OCI-M2 (cell line): ENCODE data around the gene VWF.

ENCODE experiments used
- DNase-seq: peaks from one replicate; lab custom pipeline; 2025; ENCODE audit not compliant: unreplicated experiment; lab: John Stamatoyannopoulos, UW

VWF gene

DNA sequence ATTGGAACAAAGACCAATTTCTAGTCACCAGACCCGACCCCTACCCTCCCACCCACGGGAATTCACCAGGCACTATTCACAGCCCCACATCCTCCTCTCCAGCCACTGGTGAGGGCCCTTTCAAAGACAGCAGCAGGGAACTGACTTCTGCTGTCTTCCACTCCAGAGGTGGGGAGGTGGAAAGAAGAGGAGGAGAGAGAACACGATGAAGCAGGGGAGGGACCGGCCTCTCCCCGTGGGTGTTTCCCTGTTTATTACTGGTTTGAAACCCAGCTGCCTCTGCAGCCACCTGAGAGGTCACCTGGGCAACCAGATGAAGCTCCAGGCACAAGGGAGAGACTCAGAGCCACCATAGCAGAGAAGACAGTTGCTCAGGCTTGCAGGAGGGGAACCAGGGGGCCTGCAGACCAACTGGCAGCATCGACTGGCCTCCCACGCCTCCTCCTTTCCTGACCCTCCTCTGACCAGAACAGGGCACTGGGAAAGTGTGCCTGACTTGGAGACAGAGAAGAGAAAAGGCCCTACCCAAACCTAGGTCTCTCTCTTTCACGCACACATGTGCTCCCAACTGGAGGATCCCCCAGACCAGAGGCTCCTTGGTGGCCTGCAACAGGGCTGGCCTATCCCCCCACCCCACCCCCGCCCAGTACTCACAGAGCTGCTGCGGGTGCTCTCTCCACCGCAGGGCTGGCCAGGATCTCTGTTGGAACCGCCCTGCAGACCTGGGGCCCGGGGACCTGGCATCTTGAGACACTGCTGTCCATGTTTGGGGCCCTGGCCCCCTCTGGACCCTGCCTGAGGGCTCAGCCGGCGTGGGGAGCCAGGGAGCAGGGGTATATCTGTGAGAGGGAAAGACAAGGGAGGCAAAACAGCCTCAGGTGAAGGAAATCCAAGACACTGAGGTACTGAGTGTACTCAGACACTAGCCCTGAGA lies 202.2 kb downstream of the VWF start:
- DNase-seq: no peak

DNA sequence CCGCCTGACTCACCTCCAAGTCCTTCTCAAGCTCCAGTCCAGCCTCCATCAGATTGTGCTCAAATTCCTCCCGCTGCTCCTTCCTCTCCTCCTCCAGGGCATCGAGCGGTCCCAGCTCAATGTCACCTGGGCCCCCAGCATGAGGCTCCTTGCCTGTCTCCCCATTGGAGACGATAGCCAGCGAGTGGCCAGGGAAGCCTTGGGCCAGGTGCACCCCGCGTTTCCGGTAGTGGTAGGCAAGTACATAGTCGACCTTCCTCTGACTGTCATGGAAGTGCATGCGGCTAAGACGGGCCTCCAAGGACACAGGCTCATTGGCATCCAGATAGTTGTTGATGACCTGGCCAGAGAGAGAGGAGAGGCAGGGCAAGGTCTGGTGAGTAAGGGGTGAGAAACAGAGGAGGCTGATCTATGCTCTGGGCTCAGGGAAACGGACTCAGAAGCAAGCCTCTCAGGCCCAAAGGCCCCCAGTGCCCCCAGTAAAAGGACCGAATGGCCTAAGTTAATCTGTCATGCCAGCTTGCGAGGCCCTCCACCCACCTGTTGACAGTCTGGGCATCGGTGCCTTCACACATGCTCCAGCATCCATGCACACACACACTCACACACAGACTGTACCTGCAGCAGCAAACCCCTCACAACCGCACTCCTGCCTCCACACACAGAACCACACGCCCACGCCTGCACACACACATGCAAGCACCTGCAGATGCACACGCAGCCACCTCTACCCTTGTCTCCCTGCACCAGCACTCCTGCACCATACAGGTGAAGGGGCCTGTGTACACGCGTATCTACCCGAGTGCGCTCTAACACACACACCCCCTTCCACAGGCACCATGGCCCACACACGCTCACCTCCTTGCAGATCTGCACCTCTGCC lies 203.2 kb downstream of the VWF start:
- DNase-seq: no peak

DNA sequence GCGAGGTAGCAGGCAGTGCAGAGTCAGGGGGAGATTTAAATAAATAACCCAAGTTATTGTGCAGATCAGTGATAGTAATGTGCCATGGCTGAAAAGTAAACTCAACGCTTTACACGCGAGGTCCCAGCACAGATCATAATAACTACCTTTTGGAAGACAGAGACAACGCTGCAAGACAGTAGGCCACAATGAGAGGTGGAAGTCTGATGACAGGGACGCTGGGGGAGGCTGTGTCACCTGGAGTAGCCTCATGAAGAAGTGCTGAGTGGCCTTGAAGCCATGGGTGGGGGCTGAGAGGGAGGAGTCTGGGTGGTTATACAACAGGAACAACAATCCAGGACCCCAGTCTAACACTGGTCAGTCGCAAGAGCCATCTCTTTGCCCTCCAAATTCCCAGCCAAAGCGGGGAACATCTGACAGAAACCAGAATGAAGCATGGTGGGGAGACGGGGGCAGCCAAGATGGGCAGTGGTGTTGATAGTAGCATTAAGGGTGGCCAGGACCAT lies 207.6 kb downstream of the VWF start:
- DNase-seq: no peak

DNA sequence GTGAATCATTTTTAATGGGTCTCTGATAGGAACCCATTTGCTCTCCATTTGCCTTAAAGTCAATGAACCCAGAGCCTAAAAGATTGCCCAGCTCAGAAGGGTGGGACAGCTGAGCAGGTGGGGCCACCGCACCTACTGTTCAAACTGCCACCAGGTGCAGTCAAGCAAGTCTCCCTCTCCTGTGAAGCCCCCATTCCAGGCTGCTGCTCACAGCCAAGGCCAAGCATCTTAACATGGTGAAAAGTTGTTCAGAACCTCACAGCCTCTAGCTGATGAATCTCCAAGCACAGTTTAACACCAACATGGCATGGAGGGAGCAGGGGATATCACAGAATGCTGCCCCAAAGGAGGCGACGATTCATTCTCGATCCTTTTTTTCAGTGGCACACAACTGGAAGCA lies 209.0 kb downstream of the VWF start:
- DNase-seq: no peak

DNA sequence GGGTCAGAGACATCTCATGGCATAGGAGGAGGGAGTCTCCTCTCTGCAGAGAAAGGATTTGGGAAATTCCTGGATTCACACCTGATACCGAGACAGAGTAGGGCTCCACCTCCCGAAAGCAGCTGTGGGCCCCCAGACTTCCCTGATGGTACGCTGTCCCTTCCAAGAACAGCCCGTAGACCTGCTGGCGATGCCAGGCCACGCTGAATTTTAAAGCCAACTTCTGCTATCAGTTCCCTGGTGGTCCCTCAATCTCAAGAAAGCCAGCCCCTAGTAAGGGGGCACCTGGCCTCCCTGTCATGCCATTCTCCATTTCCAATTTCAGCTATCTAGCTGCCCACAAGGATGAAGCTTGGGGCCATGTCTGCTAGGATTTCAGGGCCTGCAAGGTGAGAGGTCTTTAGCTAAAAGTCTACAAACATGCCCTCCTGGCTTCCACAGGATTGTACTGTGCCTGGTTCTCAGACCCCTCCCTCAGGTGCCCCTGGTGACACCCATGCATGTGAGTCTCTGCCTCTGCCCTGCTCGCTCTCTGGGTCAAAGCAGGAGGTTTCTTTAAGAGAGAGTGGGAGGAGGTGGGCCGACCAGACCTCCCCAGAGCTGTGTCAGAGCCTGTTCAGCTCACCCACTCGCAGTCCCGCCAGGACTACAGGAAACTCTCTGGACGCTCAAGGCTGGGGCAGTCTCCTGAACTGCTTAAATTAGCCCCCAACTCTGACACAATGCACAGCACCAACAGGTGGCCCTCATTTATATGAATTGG lies 209.9 kb downstream of the VWF start:
- DNase-seq: no peak

DNA sequence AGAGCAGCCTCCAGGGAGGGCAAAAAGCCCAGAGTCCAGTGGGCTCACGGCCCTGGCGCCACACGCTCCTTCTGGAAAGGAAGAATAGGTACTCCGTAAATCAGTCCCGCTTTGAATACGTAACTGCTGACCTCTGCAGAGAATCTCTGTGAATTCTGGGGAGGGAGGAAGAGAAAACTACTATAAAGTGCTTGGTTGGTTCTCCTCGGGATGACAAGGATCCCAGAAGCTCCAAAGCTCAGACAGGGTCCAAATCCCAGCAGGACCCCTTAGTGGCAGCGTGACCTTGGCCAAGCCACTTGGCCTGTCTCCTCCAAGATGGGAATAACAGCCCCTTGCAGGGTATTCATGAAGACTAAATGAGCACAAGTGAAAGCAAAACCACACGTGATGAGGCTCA lies 211.1 kb downstream of the VWF start:
- DNase-seq: no peak

DNA sequence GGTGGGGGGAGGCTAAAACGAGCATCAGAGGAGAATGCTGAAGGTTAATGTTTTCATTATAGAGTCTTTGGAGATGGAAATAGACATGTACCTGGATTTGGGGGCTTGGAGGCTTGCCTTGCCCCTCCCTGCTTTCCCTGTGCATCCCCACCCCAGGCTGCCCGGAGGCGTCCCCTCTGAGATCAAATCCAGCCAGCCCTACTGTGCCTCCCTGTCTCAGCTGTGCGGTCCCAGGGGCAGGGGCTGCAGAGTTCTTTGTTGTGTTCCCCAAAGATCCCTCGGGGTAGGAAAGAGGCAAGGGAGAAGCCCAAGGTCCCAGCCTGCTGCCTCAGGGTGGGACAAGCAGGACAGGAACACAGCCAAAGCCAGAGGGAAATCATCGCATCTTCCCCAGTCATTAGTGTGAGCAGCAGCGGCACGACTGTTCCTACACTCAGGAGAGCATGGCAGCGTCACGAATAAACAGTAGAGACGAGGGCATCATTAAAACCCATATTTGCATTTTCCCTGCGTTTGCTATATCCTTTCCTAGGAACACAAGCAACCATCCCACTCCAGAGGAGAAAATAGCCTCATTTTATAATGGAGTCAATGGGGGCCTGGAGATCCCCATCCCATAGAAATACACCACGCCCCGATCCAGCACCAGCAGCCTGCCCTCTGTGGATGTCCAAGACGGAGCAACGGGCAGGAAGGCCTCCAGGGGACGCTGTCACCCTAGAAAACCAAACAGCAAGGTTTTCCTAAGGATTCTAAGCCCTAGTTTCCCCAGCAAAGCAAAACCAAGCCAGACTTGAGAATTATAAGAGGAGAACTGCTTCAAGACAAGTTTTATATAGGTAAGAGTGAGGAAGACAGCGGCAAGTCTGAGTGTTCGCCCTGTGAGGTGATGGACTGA lies 211.8 kb downstream of the VWF start:
- no peak for DNase-seq

DNA sequence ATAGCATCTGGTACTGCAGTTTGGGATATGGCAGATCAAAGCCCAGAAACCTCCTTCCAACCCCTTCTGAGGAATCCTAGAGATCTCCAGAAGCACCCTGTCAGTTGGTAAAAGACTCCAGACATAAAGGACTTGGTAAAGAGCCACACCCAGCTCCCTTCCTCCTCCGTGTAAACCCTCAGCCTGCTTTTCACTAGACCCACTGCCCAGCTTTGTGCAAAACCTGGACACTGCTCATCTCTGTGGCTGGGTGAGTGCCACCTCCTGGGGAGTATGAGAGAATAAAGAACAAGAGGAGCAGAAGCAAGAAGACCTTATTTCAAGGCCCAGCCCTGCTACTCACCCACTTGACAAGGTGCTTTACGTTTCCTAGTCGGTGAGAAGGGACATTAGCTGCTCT lies 212.5 kb downstream of the VWF start:
- no peak for DNase-seq

DNA sequence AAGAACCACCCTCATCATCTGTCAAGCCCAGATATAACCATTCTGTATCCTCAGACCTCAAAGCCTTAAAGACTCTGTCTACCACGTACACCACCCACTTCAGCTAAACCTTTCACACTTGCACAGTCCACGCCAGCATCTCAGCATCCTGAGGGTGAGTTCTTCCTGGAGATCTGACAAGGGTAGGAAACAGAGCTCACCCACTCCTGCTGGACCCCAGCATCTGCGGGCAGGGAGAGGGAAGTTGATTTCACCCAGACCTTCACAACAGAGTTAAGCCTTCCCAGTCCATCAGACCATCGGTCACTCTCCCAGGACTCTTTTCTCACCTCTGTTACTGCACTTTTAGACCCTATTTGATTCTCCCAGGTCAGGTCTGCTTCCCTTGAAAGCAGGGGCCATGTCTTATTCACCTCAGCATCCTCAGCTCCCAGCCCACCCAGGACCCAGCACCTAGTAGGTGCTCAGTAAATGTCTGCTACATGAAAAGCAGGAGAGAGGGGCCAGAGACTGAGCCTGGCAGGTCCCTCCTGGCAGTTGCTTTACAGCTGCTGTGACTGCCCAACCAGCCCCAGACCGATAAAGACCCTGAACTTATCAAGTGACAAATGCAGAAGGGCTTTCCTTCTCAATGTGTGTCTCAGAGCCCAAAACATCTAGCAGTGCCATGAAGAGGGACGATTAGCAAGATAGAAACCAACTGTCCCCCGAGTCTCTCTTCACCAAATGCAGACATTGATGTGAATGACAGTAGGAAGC lies 213.5 kb downstream of the VWF start:
- no peak for DNase-seq

DNA sequence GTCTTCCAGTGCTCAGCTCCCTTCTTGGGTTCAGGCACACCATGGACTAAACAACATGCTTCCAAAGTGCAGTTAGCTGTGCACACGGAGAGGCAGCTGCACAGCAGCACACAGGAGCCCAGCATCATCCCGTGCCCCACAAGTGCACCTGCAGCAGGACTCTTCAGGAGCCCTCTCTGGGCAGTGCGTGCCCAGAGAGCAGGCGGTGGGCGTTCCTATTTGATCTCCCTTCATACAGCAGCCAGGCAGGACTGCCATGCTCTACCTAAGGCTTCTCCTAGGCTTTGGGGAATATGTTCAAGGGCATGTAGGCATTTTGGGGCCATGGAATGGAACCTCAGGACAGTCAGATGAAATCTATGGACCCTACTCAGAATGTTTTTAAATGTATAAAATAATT lies 214.9 kb downstream of the VWF start:
- no peak for DNase-seq

DNA sequence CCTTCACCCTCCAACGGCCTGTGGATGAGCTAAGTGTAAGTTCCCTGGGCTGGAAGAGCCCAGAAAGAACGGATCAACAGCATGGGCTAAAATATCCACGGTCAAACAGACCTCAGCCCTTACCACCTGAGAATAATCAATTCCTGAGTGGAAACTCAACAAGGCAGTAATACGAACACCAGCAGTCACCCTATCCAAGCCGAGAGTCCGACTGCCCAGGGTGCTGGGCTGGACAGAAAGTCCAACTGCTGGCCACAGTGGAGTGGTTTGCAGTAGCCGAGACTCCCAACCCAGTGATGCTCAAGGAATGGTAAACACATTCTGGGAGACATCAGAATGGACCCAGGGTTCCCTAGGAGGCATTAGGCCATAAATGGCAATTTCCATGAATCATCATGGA lies 216.2 kb downstream of the VWF start:
- DNase-seq: no peak

DNA sequence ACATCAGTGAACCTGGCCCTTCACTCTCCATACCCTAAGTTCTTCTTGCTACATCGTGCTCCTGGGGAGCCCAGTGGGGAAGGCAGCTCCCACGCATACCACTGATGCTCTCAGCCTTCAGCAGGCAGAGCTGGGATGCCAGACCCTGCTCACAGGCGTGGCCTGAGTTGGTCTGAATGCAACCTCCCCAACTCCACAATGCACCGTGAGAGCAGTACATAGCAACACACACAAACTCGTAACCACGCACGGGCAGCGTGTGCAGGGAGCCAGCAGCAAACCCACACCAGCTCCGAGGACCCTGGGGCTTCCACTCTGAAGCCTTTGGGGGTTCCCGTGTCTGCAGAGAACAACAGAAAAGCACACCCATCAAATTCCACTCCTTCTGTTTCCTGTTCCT lies 216.7 kb downstream of the VWF start:
- DNase-seq: no peak

DNA sequence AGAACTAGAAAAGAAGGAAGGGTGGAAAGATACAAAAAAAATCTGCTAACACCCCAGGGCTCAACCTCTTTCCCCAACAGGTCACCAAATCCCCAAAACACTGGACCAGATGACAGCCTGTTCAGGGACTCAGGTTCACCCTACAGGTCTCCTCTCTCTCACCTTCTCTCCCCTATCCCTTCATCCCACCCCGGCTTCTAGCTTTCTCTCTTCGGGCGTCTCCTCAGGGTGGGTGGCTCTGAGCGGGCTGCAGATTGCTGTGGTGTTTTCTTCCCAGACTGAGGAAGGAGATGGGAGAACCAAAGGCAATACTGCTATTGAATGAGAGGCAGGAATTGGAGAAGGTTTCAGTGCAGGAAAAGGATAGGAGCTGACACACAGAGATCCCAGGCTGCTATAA lies 218.7 kb downstream of the VWF start:
- no peak for DNase-seq

DNA sequence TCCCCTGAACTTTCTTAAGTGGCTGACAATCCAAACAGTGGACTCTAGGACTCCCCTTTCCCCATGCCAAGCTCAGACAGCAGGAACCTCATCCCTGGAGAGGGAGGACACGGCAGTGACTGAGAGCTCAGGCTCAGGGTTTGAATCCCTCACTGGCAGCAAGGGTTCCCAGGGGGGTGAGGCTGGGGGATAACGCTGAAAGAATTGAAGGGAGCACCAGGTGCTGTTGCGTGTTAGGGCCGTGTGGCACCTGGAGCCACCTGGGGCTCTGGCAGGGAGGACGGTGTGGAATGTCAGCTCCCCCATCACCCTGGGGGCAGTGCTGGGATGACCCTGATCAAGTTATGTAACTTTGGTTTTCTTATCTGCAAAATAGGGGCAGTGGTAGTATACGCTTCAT lies 219.5 kb downstream of the VWF start:
- no peak for DNase-seq

DNA sequence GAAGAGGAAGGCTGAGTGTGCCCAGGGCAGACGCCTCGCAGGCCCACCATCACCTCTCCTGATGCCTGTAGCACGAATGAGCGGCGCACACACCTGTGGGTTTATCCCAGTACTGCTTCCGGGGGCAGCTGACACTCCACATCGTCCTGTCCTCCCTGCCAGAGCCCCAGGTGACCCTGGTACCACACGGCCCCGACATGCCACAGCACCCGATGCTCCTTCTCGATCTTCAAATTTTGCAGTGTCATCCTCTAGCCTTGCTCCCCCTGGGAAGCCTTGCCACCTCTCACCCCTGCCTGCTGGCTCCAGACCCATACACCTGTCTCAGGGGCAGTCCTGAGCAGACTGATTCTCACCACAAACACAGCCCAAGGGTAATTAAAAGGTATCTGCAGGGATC lies 220.0 kb downstream of the VWF start:
- DNase-seq: no peak

DNA sequence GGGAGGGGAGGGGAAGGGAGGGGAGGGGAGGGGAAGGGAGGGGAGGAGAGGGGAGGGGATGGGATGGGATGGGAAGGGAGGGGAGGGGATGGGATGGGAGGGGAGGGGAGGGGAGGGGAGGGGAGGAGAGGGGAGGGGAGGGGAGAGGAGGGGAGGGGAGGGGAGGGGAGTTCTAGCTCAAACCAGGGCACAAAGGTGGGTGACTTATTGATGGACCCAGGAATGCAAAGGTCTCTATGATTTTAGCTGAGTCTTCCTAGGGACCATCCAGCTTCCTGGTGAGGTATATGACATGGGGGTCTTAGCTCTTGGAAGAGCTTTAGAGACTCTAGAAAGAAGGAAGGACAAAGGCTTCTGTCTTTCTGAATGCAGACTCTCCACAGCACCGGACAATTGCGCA lies 221.7 kb downstream of the VWF start:
- DNase-seq: no peak

DNA sequence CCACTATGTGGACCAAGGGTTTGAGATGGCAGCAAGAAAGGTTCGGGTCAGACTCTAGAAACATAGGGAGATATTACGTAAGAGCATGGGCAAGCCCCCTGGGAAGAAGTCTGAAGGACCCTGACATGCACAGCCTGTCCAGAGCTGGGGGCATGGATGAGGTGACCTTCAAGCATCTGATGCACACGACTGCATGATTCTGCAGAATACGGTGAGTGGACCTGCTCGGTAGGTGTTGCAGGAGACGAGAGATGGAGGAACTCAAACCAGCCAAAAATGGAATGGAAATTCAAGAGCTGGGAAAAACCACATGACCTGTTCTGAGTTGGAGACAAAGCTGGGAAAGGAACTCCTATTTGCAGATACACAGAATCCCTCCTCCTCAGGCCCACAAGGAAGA lies 223.1 kb downstream of the VWF start:
- no peak for DNase-seq

DNA sequence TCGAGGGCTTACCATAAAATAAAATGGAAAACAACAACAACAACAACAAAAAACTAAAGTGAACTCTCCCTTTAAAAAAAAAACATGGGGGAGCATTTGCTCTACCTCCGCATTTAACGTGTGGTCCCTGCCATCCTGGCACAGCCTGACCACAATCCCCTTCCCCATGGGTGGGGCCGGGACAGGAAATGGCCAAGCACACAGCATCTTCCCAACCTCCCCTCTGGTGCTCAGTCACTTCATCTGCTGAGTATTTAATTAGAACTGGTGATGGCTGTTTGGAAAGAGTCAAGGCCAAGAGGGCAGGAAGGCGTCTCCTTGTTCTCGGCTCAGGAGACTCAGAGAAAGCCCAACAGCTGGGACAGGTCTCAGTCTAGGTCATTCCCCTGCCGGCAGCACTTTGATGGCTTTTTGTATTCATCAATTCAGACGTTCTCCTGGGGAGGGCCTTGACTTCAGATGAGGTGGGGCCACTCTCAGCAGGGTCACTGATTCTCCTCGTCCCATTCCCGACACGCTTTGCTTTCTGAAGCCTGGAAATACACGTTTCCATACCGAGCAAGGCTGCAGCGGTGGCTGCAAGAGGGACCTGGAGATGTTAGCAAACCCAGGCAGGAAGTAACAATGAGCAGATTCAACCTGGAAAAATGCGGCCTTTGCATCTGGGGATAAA lies 223.8 kb downstream of the VWF start:
- no peak for DNase-seq

DNA sequence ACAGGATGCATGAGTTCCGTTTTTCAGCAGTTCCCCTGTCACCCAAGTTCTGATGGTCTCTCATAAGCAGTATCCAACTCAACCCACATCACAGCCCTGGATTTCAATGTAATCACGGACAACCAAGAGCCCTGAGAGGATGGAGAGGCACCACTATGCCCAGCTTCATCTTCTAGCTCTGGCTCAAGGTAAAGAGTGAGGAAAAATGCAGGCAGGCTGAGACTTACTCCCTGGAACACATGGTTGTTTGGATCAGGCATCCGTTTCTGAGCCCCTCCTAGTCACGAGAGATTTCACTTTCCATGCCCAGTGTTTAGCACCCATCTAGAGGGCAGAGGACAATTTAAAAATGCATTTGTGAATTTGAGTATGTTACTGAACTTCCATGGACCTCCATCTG lies 224.4 kb downstream of the VWF start:
- DNase-seq: no peak
